HG03064 (cell line): ENCODE measurements around the gene ADH5.
"Not testable (repeated sequence)": the region's sequence is repeated elsewhere in the genome, so short reads cannot be mapped to it uniquely, and the experiment has no call there.

Experiments
- ATAC-seq: cut with Tn5 transposase; IDR thresholded peaks from one replicate; pipeline ENCODE4 v1.9.1; 2021; ENCODE audit warnings: low read depth; ENCODE audit not compliant: unreplicated experiment

The ADH5 gene

DNA sequence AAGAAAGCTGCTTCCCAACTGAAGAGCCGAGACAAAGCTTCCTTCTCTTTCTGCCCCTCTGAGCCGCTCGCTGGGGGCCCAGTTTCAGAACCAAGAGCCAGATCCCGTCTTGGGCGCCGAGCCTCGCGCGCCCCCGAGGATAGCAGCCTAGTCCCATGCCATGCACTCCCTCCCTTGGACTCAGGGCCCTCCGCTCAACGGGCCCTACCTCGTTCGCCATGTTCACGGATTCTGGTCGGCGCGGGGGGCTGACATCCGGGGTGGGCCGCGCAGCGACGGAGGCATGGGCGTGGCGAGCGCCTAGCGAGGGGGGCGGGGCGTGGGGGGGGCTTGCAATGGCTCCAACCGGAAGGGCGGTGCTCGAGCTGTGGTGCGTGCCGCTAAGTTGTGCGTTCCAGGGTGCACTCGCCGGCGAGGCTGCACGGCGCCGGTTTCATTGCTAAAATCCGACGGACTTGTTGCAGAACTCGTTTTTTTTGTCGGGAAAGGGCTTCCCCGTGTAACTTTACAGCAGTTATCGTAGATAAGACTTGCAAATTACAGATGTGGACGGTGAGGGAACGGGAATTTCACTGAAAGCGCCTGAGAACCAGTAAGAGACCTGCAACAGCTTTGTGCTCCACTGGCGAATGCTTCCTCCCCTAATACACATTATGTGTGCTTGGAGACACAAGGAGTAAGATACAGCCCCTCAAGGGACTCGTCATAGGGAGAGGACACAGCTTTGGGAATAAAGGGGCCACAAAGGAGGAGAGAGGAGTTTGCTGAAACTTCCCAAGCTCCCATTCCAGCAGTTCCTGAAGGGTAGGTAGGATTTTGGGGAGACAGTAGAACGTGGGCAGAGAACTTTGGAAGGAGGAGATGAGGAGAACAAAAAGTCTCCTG, at the start of gene ADH5:
ADH5 (minus strand) TSS at position 308 of the 885 bp plus-strand sequence; CDS start at position 220, 88 bp downstream.
- ATAC-seq: peak; percentile 90

GRCh38 chr4:99136329-99136728, 47.7 kb upstream of the ADH5 start:
- ATAC-seq: no peak

DNA sequence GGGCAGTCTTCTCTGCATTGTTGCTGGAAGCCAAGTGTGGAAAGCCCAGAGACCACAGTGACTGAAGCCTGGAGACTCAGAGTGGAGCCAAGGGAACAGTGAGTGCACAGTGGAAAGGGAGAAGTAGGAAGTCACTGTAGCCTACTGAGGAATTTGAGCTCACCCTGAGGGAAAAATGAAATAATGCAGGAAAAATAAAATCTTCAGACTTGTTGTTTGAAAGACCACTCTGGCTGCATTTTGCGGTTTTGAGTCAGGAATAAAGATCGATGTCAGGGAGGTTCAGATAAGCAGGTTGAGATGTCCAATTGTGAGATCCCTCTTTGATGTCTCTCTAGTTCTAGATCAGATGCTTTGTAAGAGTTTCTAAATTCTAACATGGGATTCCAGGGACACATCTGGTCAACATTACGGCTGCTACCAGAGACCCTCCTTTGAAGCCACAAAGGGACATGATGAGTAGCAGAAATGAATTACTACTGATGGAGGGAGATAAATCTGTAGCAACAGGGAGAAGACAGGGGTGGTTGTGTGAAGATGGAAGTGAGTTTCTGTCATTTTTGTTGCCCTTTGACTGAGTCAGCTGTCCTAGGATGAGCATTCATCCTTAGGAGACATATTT, 47.1 kb upstream of the ADH5 start:
- no peak for ATAC-seq

DNA sequence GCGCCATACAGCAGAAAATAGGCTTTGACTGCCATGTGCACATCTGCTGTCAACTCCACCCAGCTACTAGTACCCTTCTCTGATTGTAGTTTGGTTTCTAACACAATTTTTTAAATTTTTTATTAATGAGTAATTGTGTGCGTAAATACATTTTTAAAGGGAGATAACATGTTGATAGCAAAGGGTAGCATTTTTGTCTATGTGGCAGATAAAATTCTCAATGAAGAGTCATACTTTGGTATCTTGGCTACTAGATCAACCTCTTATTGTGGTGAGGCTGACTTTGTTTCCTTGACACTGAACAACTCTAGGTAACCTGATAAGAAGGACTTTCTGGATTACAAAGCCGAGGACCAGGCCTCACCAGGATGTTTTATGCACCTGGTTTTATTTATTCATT, 46.0 kb upstream of the ADH5 start:
- no peak for ATAC-seq

DNA sequence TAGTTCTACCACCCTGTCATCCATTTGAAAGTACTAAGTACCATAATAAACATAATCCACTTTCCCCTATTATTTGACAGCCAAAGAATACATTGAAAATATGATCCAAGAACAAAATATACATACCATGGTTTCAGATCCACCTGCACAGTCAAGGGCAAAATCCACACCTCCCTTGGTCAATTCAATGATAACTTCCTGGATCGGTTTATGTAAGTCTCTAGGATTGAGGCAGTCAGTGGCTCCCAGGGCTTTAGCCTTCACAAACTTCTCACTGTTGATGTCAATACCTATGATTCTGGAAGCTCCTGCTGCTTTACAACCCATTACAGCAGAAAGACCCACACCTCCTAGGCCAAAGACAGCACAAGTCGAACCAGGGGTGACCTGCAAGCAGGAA, 42.8 kb upstream of the ADH5 start:
- ATAC-seq: no peak

DNA sequence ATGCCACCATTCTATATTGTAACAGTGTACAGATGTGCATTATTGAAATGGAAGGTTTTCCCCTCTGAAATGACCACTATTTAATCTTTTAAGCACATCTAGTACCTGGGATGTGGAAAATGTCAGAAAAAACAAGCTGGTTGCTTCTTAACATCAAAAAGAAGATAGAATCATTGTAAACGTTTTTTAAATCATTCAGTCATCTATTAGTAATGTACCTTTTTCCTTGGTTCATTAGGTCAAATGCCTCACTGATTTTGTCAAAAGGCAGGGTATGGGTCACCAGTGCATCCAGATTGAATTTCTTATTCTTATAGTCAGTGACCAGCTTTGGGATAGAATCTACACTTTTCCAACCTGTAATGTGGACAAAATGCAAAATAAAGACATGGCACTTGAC, 37.8 kb upstream of the ADH5 start:
- no peak for ATAC-seq

GRCh38 chr4:99121008-99121407, 32.4 kb upstream of the ADH5 start:
- no peak for ATAC-seq

GRCh38 chr4:99120501-99120900, 31.9 kb upstream of the ADH5 start:
- ATAC-seq: no peak

DNA sequence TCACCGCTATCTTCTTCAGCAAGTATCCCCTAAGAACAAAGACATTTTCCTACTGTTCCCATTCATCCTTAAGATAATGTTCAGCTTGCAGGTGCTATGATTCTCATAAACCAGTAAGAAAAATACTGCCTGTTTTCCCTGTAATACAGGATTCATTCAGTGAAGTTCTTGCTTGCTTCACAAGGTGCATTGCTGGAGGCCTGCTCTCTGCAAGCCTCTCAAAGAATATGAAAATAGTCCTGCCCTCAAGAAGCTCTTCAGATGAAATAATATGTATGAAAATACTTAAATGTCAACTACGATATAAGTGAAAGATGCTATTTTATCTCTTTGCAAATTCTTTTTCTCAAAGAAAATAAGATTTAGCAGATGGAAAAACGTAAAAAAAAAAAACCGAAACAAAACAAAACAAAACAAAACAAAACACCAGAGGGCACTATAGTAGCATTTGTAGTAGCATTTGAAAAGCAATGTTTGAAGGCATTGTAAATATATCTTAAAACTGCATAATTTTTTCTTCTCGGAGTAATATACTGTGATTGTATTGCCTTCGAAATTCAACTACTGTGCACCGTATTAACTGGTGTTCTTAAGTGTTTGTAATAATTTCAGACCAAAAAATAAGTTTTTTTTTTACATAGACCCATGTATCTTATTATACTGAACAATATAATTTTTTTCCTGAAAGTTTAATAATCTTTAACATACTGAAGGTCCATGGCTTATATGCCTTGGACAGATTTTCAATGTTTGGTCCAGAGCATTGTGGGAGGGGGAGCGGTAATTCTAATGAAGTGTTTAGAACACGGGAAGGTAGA, 29.5 kb upstream of the ADH5 start:
- no peak for ATAC-seq

- ATAC-seq: not testable (repeated sequence)
These were observed 28.7 kb upstream of the ADH5 start for GRCh38 chr4:99117122-99117841.

- not testable (repeated sequence) for ATAC-seq
These were observed 20.7 kb upstream of the ADH5 start for GRCh38 chr4:99109286-99109685.

DNA sequence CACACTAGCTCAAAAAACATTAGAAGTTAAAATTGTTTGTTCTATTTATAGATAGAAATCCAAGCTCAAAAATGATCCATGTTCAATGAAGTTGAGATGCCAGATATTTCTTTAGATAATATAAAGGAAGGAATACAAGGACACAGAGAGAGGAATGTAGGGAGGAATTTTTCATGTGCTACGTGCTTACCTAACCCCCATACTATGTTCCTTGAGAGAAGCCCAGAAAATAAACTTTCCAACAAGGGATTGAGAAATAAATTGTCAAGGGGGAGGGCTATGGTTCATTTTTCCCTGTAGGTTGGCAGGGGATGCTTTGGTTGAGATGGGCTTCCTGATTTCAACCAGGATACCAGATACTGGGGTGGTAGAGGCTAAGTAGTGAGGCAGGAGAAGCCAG, 15.6 kb upstream of the ADH5 start:
- no peak for ATAC-seq

DNA sequence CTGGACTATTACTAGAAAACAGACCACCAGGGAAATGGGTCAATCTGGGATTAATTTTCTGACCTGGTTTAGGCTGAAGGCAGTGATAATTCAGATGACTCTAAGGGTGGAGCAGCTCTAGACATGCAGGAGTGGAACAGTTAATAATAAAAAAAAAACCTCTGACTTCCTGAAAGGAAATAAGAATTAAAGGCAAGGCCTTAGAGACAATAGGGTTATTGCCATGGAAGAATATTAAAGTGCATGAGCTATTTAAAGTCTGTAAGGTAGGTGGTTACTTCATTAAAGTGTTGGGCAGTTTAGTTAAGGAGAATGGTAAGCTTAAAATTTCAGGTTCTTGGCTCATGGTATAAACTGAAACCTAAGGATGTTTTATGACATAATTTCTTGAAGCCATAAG, 14.6 kb upstream of the ADH5 start:
- ATAC-seq: no peak

- ATAC-seq: no peak
These were observed 14.0 kb upstream of the ADH5 start for GRCh38 chr4:99102634-99103033.

DNA sequence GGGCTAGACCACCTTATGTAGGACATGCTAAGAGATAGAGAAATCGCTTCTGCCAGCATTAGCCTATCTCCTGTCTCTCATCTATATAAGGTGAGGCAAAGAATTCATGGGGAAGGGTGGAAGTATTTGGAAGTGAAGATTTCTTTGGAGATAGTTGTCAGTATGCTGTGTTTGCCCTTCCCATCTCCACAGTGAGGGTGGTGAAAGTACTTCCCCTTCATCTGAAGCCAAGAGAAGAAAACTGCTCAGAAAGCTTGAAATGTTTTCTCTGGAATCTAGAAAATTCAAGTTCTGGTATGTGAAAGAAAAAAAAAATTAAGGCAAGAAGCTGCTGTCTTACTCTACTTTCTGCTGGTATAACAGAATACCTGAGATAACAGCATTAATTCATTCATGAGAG, 12.3 kb upstream of the ADH5 start:
- ATAC-seq: no peak

- ATAC-seq: not testable (repeated sequence)
These were observed 11.2 kb upstream of the ADH5 start for GRCh38 chr4:99099814-99100213.

- ATAC-seq: no peak
These were observed 10.7 kb upstream of the ADH5 start for GRCh38 chr4:99099311-99099710.

- ATAC-seq: not testable (repeated sequence)
These were observed 3.3 kb upstream of the ADH5 start for GRCh38 chr4:99091841-99092240.

DNA sequence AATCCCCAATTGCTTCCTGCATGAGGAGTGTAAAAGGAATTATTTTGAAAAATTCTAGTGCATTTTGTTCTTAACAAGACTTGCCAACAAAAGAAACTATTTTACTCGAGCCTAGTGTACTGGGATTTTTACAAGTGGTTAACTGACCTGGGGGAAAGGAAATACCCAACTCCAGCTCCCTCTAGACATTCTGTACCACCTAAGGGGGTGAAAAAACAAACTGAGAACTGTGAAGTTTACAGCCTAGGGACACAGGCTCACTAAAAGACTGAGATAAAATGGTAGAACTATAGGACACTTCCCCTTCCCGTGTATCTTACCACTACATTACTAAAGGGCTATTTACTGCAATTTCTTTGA, 2.6 kb upstream of the ADH5 start:
- ATAC-seq: no peak

GRCh38 chr4:99090481-99091215, 2.1 kb upstream of the ADH5 start:
- ATAC-seq: no peak
